Mesenteric fat pad (tissue), 1 donor: ENCODE data around the gene TRIM29. TPM values are rescaled to one million over a fixed set of nuclear protein-coding genes. Genes with fewer than 3 reads are reported as not detected.

Source experiments
- DNase-seq: peaks from one replicate; pipeline ENCODE4 v3.0.0-alpha.2; 2020; ENCODE audit warnings: low spot score
- total RNA-seq: library from RNA; stranded (reverse); fragmentation: NEBNext Ultra II Directional; extraction: Animal tissue kit (Norgen Biotek cat#: 25700); gene quantifications from one replicate; pipeline ENCODE4 v1.2.1, GENCODE V29; 2021
- donor health status: DM: yes; HTN: yes; CAD: no.

TRIM29 gene
- total RNA-seq, 1 donor from 2014 or later, result 1.3 TPM

GRCh38 chr11:120124355-120124754, 13.6 kb downstream of the TRIM29 start:
- no peak for DNase-seq

GRCh38 chr11:120123946-120124345, 14.0 kb downstream of the TRIM29 start:
- DNase-seq, result no peak

- DNase-seq, result no peak
These were observed 14.8 kb downstream of the TRIM29 start for GRCh38 chr11:120122924-120123683.

GRCh38 chr11:120121914-120122473, 15.9 kb downstream of the TRIM29 start:
- no peak for DNase-seq

GRCh38 chr11:120121336-120121735, 16.6 kb downstream of the TRIM29 start:
- DNase-seq, result no peak

- DNase-seq, result no peak
These were observed 17.0 kb downstream of the TRIM29 start for GRCh38 chr11:120120805-120121335.

- DNase-seq, result no peak
These were observed 18.8 kb downstream of the TRIM29 start for GRCh38 chr11:120119121-120119520.

GRCh38 chr11:120117991-120118390, 19.9 kb downstream of the TRIM29 start:
- DNase-seq, result no peak

- DNase-seq, result no peak
These were observed 20.9 kb downstream of the TRIM29 start for GRCh38 chr11:120116966-120117365.

GRCh38 chr11:120115272-120116000, 22.5 kb downstream of the TRIM29 start:
- DNase-seq, result no peak

GRCh38 chr11:120112174-120112796, 25.6 kb downstream of the TRIM29 start:
- DNase-seq, result no peak

- no peak for DNase-seq
These were observed 28.4 kb downstream of the TRIM29 start for GRCh38 chr11:120109531-120109930.

- DNase-seq, result no peak
These were observed 29.1 kb downstream of the TRIM29 start for GRCh38 chr11:120108785-120109168.

GRCh38 chr11:120108154-120108784, 29.6 kb downstream of the TRIM29 start:
- DNase-seq, result no peak

GRCh38 chr11:120107692-120108091, 30.2 kb downstream of the TRIM29 start:
- DNase-seq, result no peak

GRCh38 chr11:120106354-120107150, 31.4 kb downstream of the TRIM29 start:
- no peak for DNase-seq

GRCh38 chr11:120105576-120105975, 32.3 kb downstream of the TRIM29 start:
- DNase-seq, result no peak

- no peak for DNase-seq
These were observed 33.8 kb downstream of the TRIM29 start for GRCh38 chr11:120104041-120104565.

- no peak for DNase-seq
These were observed 35.1 kb downstream of the TRIM29 start for GRCh38 chr11:120102864-120103122.
